Measurements from ENCODE around the gene SARS1.

The SARS1 gene

GRCh38 chr1:109251277-109252166, 37.8 kb downstream of the SARS1 start:
- no peak for DNase-seq

GRCh38 chr1:109252167-109252892, 38.6 kb downstream of the SARS1 start:
- DNase-seq, result no peak

- DNase-seq, result no peak
Measured at GRCh38 chr1:109252893-109253802, 39.4 kb downstream of the SARS1 start.

- no peak for DNase-seq
Measured at GRCh38 chr1:109253803-109254620, 40.3 kb downstream of the SARS1 start.

- DNase-seq, result no peak
Measured at GRCh38 chr1:109254621-109255096, 40.9 kb downstream of the SARS1 start.

GRCh38 chr1:109255097-109255651, 41.5 kb downstream of the SARS1 start:
- DNase-seq, result no peak

GRCh38 chr1:109255678-109256077, 42.0 kb downstream of the SARS1 start:
- DNase-seq, result no peak

GRCh38 chr1:109256085-109256484, 42.4 kb downstream of the SARS1 start:
- no peak for DNase-seq

- DNase-seq, result no peak
Measured at GRCh38 chr1:109256971-109257681, 43.4 kb downstream of the SARS1 start.

- no peak for DNase-seq
Measured at GRCh38 chr1:109257682-109258421, 44.1 kb downstream of the SARS1 start.

GRCh38 chr1:109258481-109259466, 45.1 kb downstream of the SARS1 start:
- DNase-seq, result no peak

GRCh38 chr1:109259674-109260557, 46.2 kb downstream of the SARS1 start:
- no peak for DNase-seq

- no peak for DNase-seq
Measured at GRCh38 chr1:109261006-109261405, 47.3 kb downstream of the SARS1 start.

- DNase-seq, result no peak
Measured at GRCh38 chr1:109261578-109261977, 47.9 kb downstream of the SARS1 start.

GRCh38 chr1:109262231-109263055, 48.7 kb downstream of the SARS1 start:
- DNase-seq, result no peak

GRCh38 chr1:109263234-109263596, 49.5 kb downstream of the SARS1 start:
- DNase-seq, result no peak

Data from fibroblast of skin of right biceps (primary cell).